Psoas muscle (tissue), 8 donors: ENCODE data around the gene RDH13. TPM values are rescaled to one million over a fixed set of nuclear protein-coding genes. Genes with fewer than 3 reads are reported as not detected.
"Not testable (repeated sequence)": the region's sequence is repeated elsewhere in the genome, so short reads cannot be mapped to it uniquely, and the experiment has no call there.

Experiments
- ATAC-seq, 4 donors: fragments of 200-7000 bp; cut with Tn5 transposase; one replicate each; pipeline ENCODE4 v1.9.1; 2020; ENCODE audit warnings: moderate library complexity in 3 of 4, mild to moderate bottlenecking in 2 of 4
- DNase-seq, 2 donors: peaks; one replicate each; pipeline ENCODE4 v3.0.0-alpha.2; 2020
- H3K27ac ChIP-seq: fragments of 200-600 bp; one replicate; pipeline ENCODE4 v1.8.0; 2022
- H3K27me3 ChIP-seq, 3 donors: fragments of 200-600 bp in 1 of 3; one replicate each; pipeline versions ENCODE4 v1.6.1 to v1.8.0; 2013 to 2022; ENCODE audit warnings: low read length in 2 of 3, mild to moderate bottlenecking in 2 of 3, moderate library complexity in 1 of 3; ENCODE audit not compliant: insufficient read depth in 3 of 3
- H3K36me3 ChIP-seq, 2 donors: fragments of 200-600 bp in 1 of 2; one replicate each; pipeline versions ENCODE4 v1.6.1 to v1.8.0; 2013 to 2022; ENCODE audit warnings: low read depth in 1 of 2, mild to moderate bottlenecking in 1 of 2, moderate library complexity in 1 of 2; ENCODE audit not compliant: insufficient read depth in 1 of 2
- H3K4me1 ChIP-seq: fragments of 200-600 bp; one replicate; pipeline ENCODE4 v1.8.0; 2022
- H3K4me3 ChIP-seq: fragments of 200-600 bp; one replicate; pipeline ENCODE4 v1.8.0; 2022; ENCODE audit warnings: mild to moderate bottlenecking
- H3K9me3 ChIP-seq: fragments of 200-600 bp; one replicate; pipeline ENCODE4 v1.8.0; 2022
- CTCF ChIP-seq: fragments of 200-600 bp; IDR thresholded peaks from one replicate; pipeline ENCODE4 v1.8.0; 2022; ENCODE audit warnings: antibody characterized with exemption
- WGBS, 3 donors: extraction: QIAGEN DNeasy Blood & Tissue Kit; methylation state at CpG; one replicate each; pipeline versions ENCODE4 v1.1.6 to v1.1.7; 2013; 5-methylcytosine and 5-hydroxymethylcytosine counted together
- intact Hi-C, 2 donors: fragments of 100-400 bp; cut with DNase I; formaldehyde crosslinking; loops; one replicate each; pipeline versions ENCODE4 v1.11.0 to v1.14.2; 2022
- polyA plus RNA-seq, 3 donors: library from polyadenylated mRNA; stranded (reverse); fragments of 200-250 nt; gene quantifications; one replicate each; pipeline ENCODE4 v1.2.3, GENCODE V29; 2013
- total RNA-seq, 4 donors: library from RNA; stranded (reverse); fragmentation: NEBNext Ultra II Directional in 2 of 4; extraction: Animal tissue kit (Norgen Biotek cat#: 25700) in 2 of 4; gene quantifications; one replicate each; pipeline versions ENCODE4 v1.2.1 to v1.2.4, GENCODE V29; 2021 to 2023
- donor health status: healthy with polysubstance abuse.
- donor health status: DM: no; HTN: no; CAD: no; lungs with moderate emphysema.
- donor health status: Bipolar disorder and iron deficiency.
- donor health status: healthy.
- donor health status: DM: yes; HTN: yes; CAD: no.
- donor health status: DM: no; HTN: no; CAD: no.
- donor health status: DM: no; HTN: no; CAD: no.
- donor health status: DM: yes; HTN: yes; CAD: no.

RDH13 gene
- total and polyA plus RNA-seq, 7 donors = 4.5 to 18.0 (median 13.1) TPM

GRCh38 chr19:55041627-55042343 is 21.2 kb downstream of the RDH13 start:
- no peak for ATAC-seq
- Histone ChIP-seq H3K36me3 (peaks cover 0 to 50% of the 10 kb centered on the region in 2 donors), H3K9me3 (no peaks in the 10 kb centered on the region), H3K27ac (no peak overlapping the region), H3K4me1 (no peaks in the 10 kb centered on the region), H3K4me3 (no peak overlapping the region), H3K27me3 (no peaks in the 10 kb centered on the region)
- intact Hi-C loops = no loop called here
- WGBS, 3 donors = 64 to 84% (median 77%) methylated on average over 30 of the region's 30 CpGs
- no peak for TF ChIP-seq CTCF
- DNase-seq = no peak

GRCh38 chr19:55041244-55041626 is 21.7 kb downstream of the RDH13 start:
- H3K27me3 ChIP-seq = no peaks in the 10 kb centered on the region
- no peak overlapping the region for H3K4me3 ChIP-seq
- no peaks in the 10 kb centered on the region for H3K9me3 ChIP-seq
- no peaks in the 10 kb centered on the region for H3K4me1 ChIP-seq
- ATAC-seq (no peak), DNase-seq (no peak)
- H3K27ac ChIP-seq = no peak overlapping the region
- intact Hi-C loops = no loop called here
- no peak for TF ChIP-seq CTCF
- WGBS, 3 donors = 83 to 93% (median 92%) methylated on average over 10 of the region's 10 CpGs
- peaks cover 0 to 45% of the 10 kb centered on the region in 2 donors for H3K36me3 ChIP-seq

- DNase-seq, H3K9me3 ChIP-seq, H3K4me1 ChIP-seq, H3K4me3 ChIP-seq, ATAC-seq, H3K27ac ChIP-seq, H3K27me3 ChIP-seq, intact Hi-C loops: not testable (repeated sequence)
- peaks cover 0 to 39% of the 10 kb centered on the region in 2 donors for H3K36me3 ChIP-seq
- 83 to 88% (median 87%) methylated on average over 12 of the region's 12 CpGs for WGBS, 3 donors
Measured at GRCh38 chr19:55040654-55041053, 22.3 kb downstream of the RDH13 start.

GRCh38 chr19:55037603-55038002 is 25.3 kb downstream of the RDH13 start:
- intact Hi-C loops, H3K9me3 ChIP-seq, H3K36me3 ChIP-seq, H3K27ac ChIP-seq, H3K27me3 ChIP-seq, H3K4me1 ChIP-seq, DNase-seq, ATAC-seq, H3K4me3 ChIP-seq: not testable (repeated sequence)
- WGBS, 3 donors = 79 to 80% (median 79%) methylated on average over 6 of the region's 6 CpGs

- DNase-seq (no peak), ATAC-seq (no peak)
- Histone ChIP-seq H3K27ac (no peak overlapping the region), H3K9me3 (no peaks in the 10 kb centered on the region), H3K36me3 (peaks cover 0 to under 1% of the 10 kb centered on the region in 2 donors), H3K27me3 (no peaks in the 10 kb centered on the region), H3K4me3 (no peak overlapping the region), H3K4me1 (no peaks in the 10 kb centered on the region)
- intact Hi-C loops = no loop called here
- WGBS, 3 donors = 75 to 83% (median 77%) methylated on average over 2 of the region's 2 CpGs
- TF ChIP-seq CTCF = no peak
Measured at GRCh38 chr19:55036058-55036457, 26.9 kb downstream of the RDH13 start.

GRCh38 chr19:55034751-55035150 is 28.2 kb downstream of the RDH13 start:
- ATAC-seq (no peak), DNase-seq (no peak)
- H3K4me3 ChIP-seq = no peak overlapping the region
- H3K9me3 ChIP-seq = no peaks in the 10 kb centered on the region
- TF ChIP-seq CTCF = no peak
- 90 to 94% (median 94%) methylated on average over 13 of the region's 13 CpGs for WGBS, 3 donors
- no peak overlapping the region for H3K27ac ChIP-seq
- H3K27me3 ChIP-seq = no peaks in the 10 kb centered on the region
- H3K36me3 ChIP-seq = no peaks in the 10 kb centered on the region
- intact Hi-C loops = no loop called here
- H3K4me1 ChIP-seq = no peaks in the 10 kb centered on the region

- H3K9me3 ChIP-seq, H3K27ac ChIP-seq, H3K4me3 ChIP-seq, ATAC-seq, H3K4me1 ChIP-seq, intact Hi-C loops, H3K27me3 ChIP-seq, DNase-seq, H3K36me3 ChIP-seq: not testable (repeated sequence)
- 73 to 89% (median 82%) methylated on average over 57 to 70 of the region's 70 CpGs for WGBS, 3 donors
Measured at GRCh38 chr19:55032976-55033643, 29.8 kb downstream of the RDH13 start.
